Esophagus squamous epithelium (tissue), 4 donors: Measurements from ENCODE around the gene DUS1L.

Source experiments
- POLR2A ChIP-seq, 4 donors: fragments of 450-650 bp; IDR thresholded peaks; one replicate each; pipeline ENCODE4 v1.6.1; 2017; ENCODE audit warnings: antibody characterized with exemption in 4 of 4, mild to moderate bottlenecking in 4 of 4, moderate library complexity in 3 of 4
- TF ChIP-seq, protein P1 (sequence below), 6 experiments: fragments of 450-650 bp in 4 of 6; fragments of 200-600 bp in 2 of 6; sonication (generic) in 2 of 6; IDR thresholded peaks; one replicate each; pipeline ENCODE4 v1.5.1; 2016 to 2019; ENCODE audit warnings: antibody characterized with exemption in 6 of 6, mild to moderate bottlenecking in 4 of 6, moderate library complexity in 4 of 6

DNA sequence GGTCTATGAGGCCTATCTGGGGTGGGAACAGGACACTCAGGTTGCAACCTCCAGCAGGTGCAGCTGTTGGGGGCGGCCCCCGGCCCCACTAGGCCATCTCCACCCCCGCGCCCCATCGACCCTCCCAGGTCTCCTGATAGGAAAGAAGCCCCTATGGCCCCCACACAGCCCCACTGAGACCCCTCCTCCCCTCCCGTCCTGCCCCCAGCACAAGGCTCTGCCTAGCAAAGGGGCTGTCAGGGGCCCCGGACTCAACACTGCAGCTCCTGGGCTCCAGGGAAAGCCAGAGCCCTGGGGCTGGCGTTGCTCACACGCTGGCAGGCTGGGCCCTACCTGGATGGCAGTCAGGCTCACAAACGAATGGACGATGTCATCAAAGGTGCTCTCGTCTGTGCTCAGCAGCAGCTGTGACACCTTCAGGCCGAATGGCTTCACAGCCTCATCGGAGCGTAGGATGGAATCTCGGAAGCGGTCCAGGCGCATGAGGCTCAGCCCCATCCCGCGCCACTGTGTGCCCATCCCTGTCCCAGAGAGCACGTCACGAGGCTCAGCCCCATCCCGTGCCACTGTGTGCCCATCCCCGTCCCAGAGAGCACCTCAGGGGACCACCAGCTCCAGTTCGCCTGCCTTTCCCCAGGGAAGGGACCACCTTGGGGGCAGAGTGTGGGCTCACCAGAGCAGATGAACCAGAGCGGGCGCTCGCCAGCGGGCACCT lies 25.1 kb upstream of the DUS1L start:
- TF ChIP-seq, protein P1, sequence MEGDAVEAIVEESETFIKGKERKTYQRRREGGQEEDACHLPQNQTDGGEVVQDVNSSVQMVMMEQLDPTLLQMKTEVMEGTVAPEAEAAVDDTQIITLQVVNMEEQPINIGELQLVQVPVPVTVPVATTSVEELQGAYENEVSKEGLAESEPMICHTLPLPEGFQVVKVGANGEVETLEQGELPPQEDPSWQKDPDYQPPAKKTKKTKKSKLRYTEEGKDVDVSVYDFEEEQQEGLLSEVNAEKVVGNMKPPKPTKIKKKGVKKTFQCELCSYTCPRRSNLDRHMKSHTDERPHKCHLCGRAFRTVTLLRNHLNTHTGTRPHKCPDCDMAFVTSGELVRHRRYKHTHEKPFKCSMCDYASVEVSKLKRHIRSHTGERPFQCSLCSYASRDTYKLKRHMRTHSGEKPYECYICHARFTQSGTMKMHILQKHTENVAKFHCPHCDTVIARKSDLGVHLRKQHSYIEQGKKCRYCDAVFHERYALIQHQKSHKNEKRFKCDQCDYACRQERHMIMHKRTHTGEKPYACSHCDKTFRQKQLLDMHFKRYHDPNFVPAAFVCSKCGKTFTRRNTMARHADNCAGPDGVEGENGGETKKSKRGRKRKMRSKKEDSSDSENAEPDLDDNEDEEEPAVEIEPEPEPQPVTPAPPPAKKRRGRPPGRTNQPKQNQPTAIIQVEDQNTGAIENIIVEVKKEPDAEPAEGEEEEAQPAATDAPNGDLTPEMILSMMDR (IDR thresholded peaks at IDR 0.05), result no peak
- no peak for TF ChIP-seq POLR2A (IDR thresholded peaks at IDR 0.05)
